ENCODE data around the gene SMAD6. TPM values are rescaled to one million over a fixed set of nuclear protein-coding genes. Genes with fewer than 3 reads are reported as not detected.

The SMAD6 gene
- total RNA-seq, 2 donors from 2014 or later: 14.8 to 51.2 TPM

- Histone ChIP-seq H3K4me1 (replicated peaks) (no peaks in the 10 kb centered on the region), H3K36me3 (no peaks in the 10 kb centered on the region), H3K9me3 (no peaks in the 10 kb centered on the region), H3K4me3 (no peak overlapping the region), H3K27ac (peak overlapping the region; percentile 11 to 30), H3K27me3 (replicated peaks; ENCODE audit: insufficient read depth) (no peaks in the 10 kb centered on the region)
- peak; percentile 46 for DNase-seq (ENCODE audit: low spot score)
- no peak for TF ChIP-seq POLR2AphosphoS5 (IDR thresholded peaks at IDR 0.05)
- TF ChIP-seq CTCF (IDR thresholded peaks at IDR 0.05): peak in 2 of 4 experiments; percentile 20 to 39
- intact Hi-C loops (cut with DNase I): loop anchor here (2.0 to 10.0 kb wide), 3 partner anchors 67 to 203 kb away; partner anchors contain the start of genes RPL4 and ZWILCH
- WGBS: 28% methylated on average over 16 of the region's 16 CpGs
These were observed 5.5 kb downstream of the SMAD6 start for GRCh38 chr15:66707310-66708082.

- DNase-seq (ENCODE audit: low spot score): no peak
- intact Hi-C loops (cut with DNase I): loop anchor here (10.0 kb wide), 1 partner anchor 204 kb away; the partner anchor contains the start of genes RPL4 and ZWILCH
- no peak overlapping the region for H3K4me3 ChIP-seq
- 98% methylated on average over 7 of the region's 7 CpGs for WGBS
- no peak overlapping the region for H3K27ac ChIP-seq
- no peaks in the 10 kb centered on the region for H3K36me3 ChIP-seq
- no peaks in the 10 kb centered on the region for H3K27me3 ChIP-seq (replicated peaks; ENCODE audit: insufficient read depth)
- TF ChIP-seq POLR2AphosphoS5 (IDR thresholded peaks at IDR 0.05) (no peak), CTCF (IDR thresholded peaks at IDR 0.05) (no peak), POLR2A (IDR thresholded peaks at IDR 0.05) (no peak)
- no peaks in the 10 kb centered on the region for H3K4me1 ChIP-seq (replicated peaks)
- no peaks in the 10 kb centered on the region for H3K9me3 ChIP-seq
These were observed 6.4 kb downstream of the SMAD6 start for GRCh38 chr15:66708389-66708788.

- Histone ChIP-seq H3K27ac (no peak overlapping the region), H3K4me1 (replicated peaks) (no peaks in the 10 kb centered on the region), H3K9me3 (no peaks in the 10 kb centered on the region), H3K27me3 (replicated peaks; ENCODE audit: insufficient read depth) (no peaks in the 10 kb centered on the region), H3K36me3 (no peaks in the 10 kb centered on the region), H3K4me3 (no peak overlapping the region)
- DNase-seq (ENCODE audit: low spot score): no peak
- WGBS: 98% methylated on average over 5 of the region's 5 CpGs
- intact Hi-C loops (cut with DNase I): loop anchor here (10.0 kb wide), 1 partner anchor 205 kb away; the partner anchor contains the start of genes RPL4 and ZWILCH
- TF ChIP-seq CTCF (IDR thresholded peaks at IDR 0.05): no peak
- TF ChIP-seq POLR2AphosphoS5 (IDR thresholded peaks at IDR 0.05): no peak
- no peak for TF ChIP-seq POLR2A (IDR thresholded peaks at IDR 0.05)
These were observed 7.8 kb downstream of the SMAD6 start for GRCh38 chr15:66709884-66710283.

- Histone ChIP-seq H3K9me3 (no peaks in the 10 kb centered on the region), H3K27ac (no peak overlapping the region), H3K36me3 (no peaks in the 10 kb centered on the region), H3K4me1 (replicated peaks) (no peaks in the 10 kb centered on the region), H3K4me3 (no peak overlapping the region), H3K27me3 (replicated peaks; ENCODE audit: insufficient read depth) (no peaks in the 10 kb centered on the region)
- DNase-seq (ENCODE audit: low spot score): no peak
- intact Hi-C loops (cut with DNase I): no loop called here
- TF ChIP-seq CTCF (IDR thresholded peaks at IDR 0.05) (no peak), POLR2A (IDR thresholded peaks at IDR 0.05) (no peak), POLR2AphosphoS5 (IDR thresholded peaks at IDR 0.05) (no peak)
- WGBS: 10% methylated on average over 2 of the region's 2 CpGs
These were observed 9.2 kb downstream of the SMAD6 start for GRCh38 chr15:66711260-66711659.

- intact Hi-C loops (cut with DNase I): no loop called here
- Histone ChIP-seq H3K27me3 (replicated peaks; ENCODE audit: insufficient read depth) (no peaks in the 10 kb centered on the region), H3K27ac (no peak overlapping the region), H3K4me3 (no peak overlapping the region), H3K36me3 (no peaks in the 10 kb centered on the region), H3K4me1 (replicated peaks) (no peaks in the 10 kb centered on the region), H3K9me3 (no peaks in the 10 kb centered on the region)
- DNase-seq (ENCODE audit: low spot score): no peak
- TF ChIP-seq POLR2AphosphoS5 (IDR thresholded peaks at IDR 0.05) (no peak), POLR2A (IDR thresholded peaks at IDR 0.05) (no peak), CTCF (IDR thresholded peaks at IDR 0.05) (no peak)
- WGBS: 47% methylated on average over 5 of the region's 5 CpGs
These were observed 9.8 kb downstream of the SMAD6 start for GRCh38 chr15:66711862-66712261.

Measured in prostate gland (tissue), 2 donors.